ENCODE results near the gene KCNK18. TPM values are rescaled to one million over a fixed set of nuclear protein-coding genes. Genes with fewer than 3 reads are reported as not detected.

KCNK18 gene
- polyA plus RNA-seq (2014; cell fraction: cytosol; rRNA removed), result not detected in 2 replicates
- polyA plus RNA-seq (2014; cell fraction: nucleus; rRNA removed), result not detected in 2 replicates

- no peak for DNase-seq (ENCODE audit: low spot score)
Observed at GRCh38 chr10:117197189-117197588, at the start of gene KCNK18. Gene KCNK18, plus strand, starts transcription at chr10:117197489. Its CDS starts 0 bp downstream, at chr10:117197489.

GRCh38 chr10:117148284-117148683 is 49.0 kb upstream of the KCNK18 start:
- no peak for DNase-seq (ENCODE audit: low spot score)

- no peak for DNase-seq (ENCODE audit: low spot score)
Observed at GRCh38 chr10:117152668-117153067, 44.6 kb upstream of the KCNK18 start.

GRCh38 chr10:117158297-117158696 is 39.0 kb upstream of the KCNK18 start:
- DNase-seq (ENCODE audit: low spot score), result no peak

- no peak for DNase-seq (ENCODE audit: low spot score)
Observed at GRCh38 chr10:117159390-117159789, 37.9 kb upstream of the KCNK18 start.

- DNase-seq (ENCODE audit: low spot score), result no peak
Observed at GRCh38 chr10:117160567-117160966, 36.7 kb upstream of the KCNK18 start.

- DNase-seq (ENCODE audit: low spot score), result no peak
Observed at GRCh38 chr10:117161386-117162033, 35.8 kb upstream of the KCNK18 start.

- no peak for DNase-seq (ENCODE audit: low spot score)
Observed at GRCh38 chr10:117162093-117163060, 34.9 kb upstream of the KCNK18 start.

GRCh38 chr10:117163061-117163953 is 34.0 kb upstream of the KCNK18 start:
- no peak for DNase-seq (ENCODE audit: low spot score)

- no peak for DNase-seq (ENCODE audit: low spot score)
Observed at GRCh38 chr10:117163954-117164548, 33.2 kb upstream of the KCNK18 start.

- no peak for DNase-seq (ENCODE audit: low spot score)
Observed at GRCh38 chr10:117164592-117165537, 32.4 kb upstream of the KCNK18 start.

- DNase-seq (ENCODE audit: low spot score), result peak; percentile 33
Observed at GRCh38 chr10:117165538-117166417, 31.5 kb upstream of the KCNK18 start.

- DNase-seq (ENCODE audit: low spot score), result no peak
Observed at GRCh38 chr10:117166418-117167345, 30.6 kb upstream of the KCNK18 start.

GRCh38 chr10:117167346-117167788 is 29.9 kb upstream of the KCNK18 start:
- no peak for DNase-seq (ENCODE audit: low spot score)

- peak; percentile 51 for DNase-seq (ENCODE audit: low spot score)
Observed at GRCh38 chr10:117167789-117168674, 29.3 kb upstream of the KCNK18 start.

GRCh38 chr10:117168729-117169128 is 28.6 kb upstream of the KCNK18 start:
- no peak for DNase-seq (ENCODE audit: low spot score)

GRCh38 chr10:117169480-117169879 is 27.8 kb upstream of the KCNK18 start:
- DNase-seq (ENCODE audit: low spot score), result no peak
